Breast epithelium (tissue), 3 donors: Measurements from ENCODE around the gene SLC25A41.

Experiments used
- CTCF ChIP-seq, 3 donors: fragments of 450-650 bp; IDR thresholded peaks; one replicate each; pipeline ENCODE4 v1.5.1; 2016 to 2017; ENCODE audit warnings: antibody characterized with exemption in 3 of 3, mild to moderate bottlenecking in 3 of 3, moderate library complexity in 3 of 3
- POLR2A ChIP-seq: fragments of 450-650 bp; IDR thresholded peaks from one replicate; pipeline ENCODE4 v1.6.1; 2016; ENCODE audit warnings: antibody characterized with exemption, mild to moderate bottlenecking, moderate library complexity

DNA sequence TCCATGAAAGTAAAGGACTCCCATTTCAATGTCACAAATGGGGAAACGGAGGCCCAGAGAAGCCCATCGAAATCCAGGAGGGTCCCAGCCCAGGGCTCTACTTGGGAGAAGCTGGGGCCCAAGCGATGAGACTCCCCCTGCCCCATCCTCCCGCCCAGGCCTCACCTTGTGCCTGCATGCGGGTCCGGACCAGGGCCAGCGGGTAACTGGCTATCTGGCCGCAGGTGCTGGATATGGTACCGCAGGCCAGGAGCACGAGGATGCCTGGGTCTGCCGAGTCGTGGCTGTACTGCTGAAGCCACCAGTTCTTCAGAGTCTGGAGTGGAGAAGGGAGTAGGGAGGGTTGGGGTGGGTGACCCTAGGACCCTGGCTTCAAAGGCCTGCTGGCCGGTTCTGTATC is 10.4 kb upstream of the SLC25A41 start:
- TF ChIP-seq POLR2A (no peak), CTCF (IDR thresholded peaks at IDR 0.05) (no peak)
